Measurements from ENCODE around the gene PLXNA2.

The PLXNA2 gene

GRCh38 chr1:208100906-208101305 is 143.3 kb downstream of the PLXNA2 start:
- no peak for TF ChIP-seq FOXP2 (optimal IDR thresholded peaks at IDR 0.05; ENCODE audit: borderline replicate concordance, extremely low read depth, extremely low read length, insufficient read depth)
- no peak for TF ChIP-seq REST (IDR thresholded peaks at IDR 0.05; ENCODE audit: insufficient read depth in 1 of 2, low read depth in 2 of 2, low read length in 2 of 2)
- no peak for TF ChIP-seq SIN3A (IDR thresholded peaks at IDR 0.05; ENCODE audit: borderline replicate concordance, insufficient read depth, low read length)
- TF ChIP-seq TAF1 (IDR thresholded peaks at IDR 0.05; ENCODE audit: borderline replicate concordance, insufficient read depth, low read length): no peak
- TF ChIP-seq POLR2AphosphoS5 (IDR thresholded peaks at IDR 0.05; ENCODE audit: low read depth, low read length): no peak

GRCh38 chr1:208100106-208100505 is 144.1 kb downstream of the PLXNA2 start:
- TF ChIP-seq FOXP2 (optimal IDR thresholded peaks at IDR 0.05; ENCODE audit: borderline replicate concordance, extremely low read depth, extremely low read length, insufficient read depth): no peak
- TF ChIP-seq REST (IDR thresholded peaks at IDR 0.05; ENCODE audit: insufficient read depth in 1 of 2, low read depth in 2 of 2, low read length in 2 of 2): no peak
- no peak for TF ChIP-seq SIN3A (IDR thresholded peaks at IDR 0.05; ENCODE audit: borderline replicate concordance, insufficient read depth, low read length)
- no peak for TF ChIP-seq POLR2AphosphoS5 (IDR thresholded peaks at IDR 0.05; ENCODE audit: low read depth, low read length)
- TF ChIP-seq TAF1 (IDR thresholded peaks at IDR 0.05; ENCODE audit: borderline replicate concordance, insufficient read depth, low read length): no peak

GRCh38 chr1:208098773-208099172 is 145.4 kb downstream of the PLXNA2 start:
- TF ChIP-seq SIN3A (IDR thresholded peaks at IDR 0.05; ENCODE audit: borderline replicate concordance, insufficient read depth, low read length): no peak
- no peak for TF ChIP-seq POLR2AphosphoS5 (IDR thresholded peaks at IDR 0.05; ENCODE audit: low read depth, low read length)
- no peak for TF ChIP-seq TAF1 (IDR thresholded peaks at IDR 0.05; ENCODE audit: borderline replicate concordance, insufficient read depth, low read length)

GRCh38 chr1:208093754-208094719 is 150.1 kb downstream of the PLXNA2 start:
- no peak for TF ChIP-seq SIN3A (IDR thresholded peaks at IDR 0.05; ENCODE audit: borderline replicate concordance, insufficient read depth, low read length)
- no peak for TF ChIP-seq FOXP2 (optimal IDR thresholded peaks at IDR 0.05; ENCODE audit: borderline replicate concordance, extremely low read depth, extremely low read length, insufficient read depth)
- no peak for TF ChIP-seq REST (IDR thresholded peaks at IDR 0.05; ENCODE audit: insufficient read depth in 1 of 2, low read depth in 2 of 2, low read length in 2 of 2)
- no peak for TF ChIP-seq POLR2AphosphoS5 (IDR thresholded peaks at IDR 0.05; ENCODE audit: low read depth, low read length)
- no peak for TF ChIP-seq TAF1 (IDR thresholded peaks at IDR 0.05; ENCODE audit: borderline replicate concordance, insufficient read depth, low read length)

- TF ChIP-seq POLR2AphosphoS5 (IDR thresholded peaks at IDR 0.05; ENCODE audit: low read depth, low read length) (no peak), REST (IDR thresholded peaks at IDR 0.05; ENCODE audit: insufficient read depth in 1 of 2, low read depth in 2 of 2, low read length in 2 of 2) (no peak), FOXP2 (optimal IDR thresholded peaks at IDR 0.05; ENCODE audit: borderline replicate concordance, extremely low read depth, extremely low read length, insufficient read depth) (no peak)
These were observed 151.1 kb downstream of the PLXNA2 start for GRCh38 chr1:208093046-208093445.
